GM12878 (cell line): ENCODE data around the gene ETNK1. TPM values are rescaled to one million over a fixed set of nuclear protein-coding genes. Genes with fewer than 3 reads are reported as not detected.

ENCODE experiments used
- ATAC-seq: fragments of 200-7000 bp; cut with Tn5 transposase; 3 replicates; pipeline ENCODE4 v1.9.1; 2020; ENCODE audit warnings: mild to moderate bottlenecking, moderate library complexity
- BruUV-seq: library from RNA; stranded (reverse); fragments of 400-500 nt; replicated peaks from 2 replicates; lab custom pipeline; 2021; lab: Mats Ljungman, UMichigan
- CTCF ChIA-PET: fragments of 300-600 bp; sonication (Branson Sonifier 250); formaldehyde crosslinking; extraction: SDS; loops from one replicate; lab custom pipeline; 2021; ENCODE audit warnings: inconsistent platforms; lab: Yijun Ruan, JAX
- POLR2A ChIA-PET: fragments of 350-600 bp; formaldehyde crosslinking; extraction: SDS; loops from one replicate; lab custom pipeline; 2021; ENCODE audit warnings: inconsistent platforms; lab: Charles Lee
- RAD21 ChIA-PET: fragments of 300-600 bp; sonication (Branson Sonifier 250); formaldehyde crosslinking; loops from one replicate; lab custom pipeline; 2023; ENCODE audit warnings: antibody characterized with exemption; ENCODE audit not compliant: unreplicated experiment; lab: Charles Lee
- SMC1A ChIA-PET: fragments of 300-600 bp; sonication (Branson Sonifier 250); formaldehyde crosslinking; loops from one replicate; lab custom pipeline; 2023; ENCODE audit not compliant: unreplicated experiment, uncharacterized antibody; lab: Charles Lee
- DNase-seq: peaks from one replicate; pipeline ENCODE4 v3.0.0-alpha.2; 2011; ENCODE audit warnings: low read depth, low spot score
- FAIRE-seq: peaks from 3 replicates; lab custom pipeline; 2011; peaks lifted over from hg19 to GRCh38; lab: Jason Lieb, UNC
- H2AFZ ChIP-seq: 2 replicates; pipeline ENCODE4 v1.6.0; 2011; ENCODE audit warnings: low read depth, low read length, control low read depth; ENCODE audit not compliant: control insufficient read depth
- H3K27ac ChIP-seq: 2 replicates; pipeline ENCODE4 v1.5.1; 2011; ENCODE audit warnings: control low read depth; ENCODE audit not compliant: control insufficient read depth, insufficient read depth
- H3K27me3 ChIP-seq, 2 experiments: replicated peaks in 1 of 2; 2 replicates each; pipeline versions ENCODE4 v1.6.0 to v1.6.1; 2011; ENCODE audit warnings: low read length in 1 of 2; ENCODE audit not compliant: control insufficient read depth in 2 of 2, insufficient read depth in 2 of 2
- H3K36me3 ChIP-seq, 2 experiments: 2 replicates each; pipeline ENCODE4 v1.5.1; 2011; ENCODE audit warnings: low read length in 1 of 2; ENCODE audit not compliant: control insufficient read depth in 2 of 2, insufficient read depth in 2 of 2
- H3K4me1 ChIP-seq: 2 replicates; pipeline ENCODE4 v1.6.1; 2011; ENCODE audit warnings: mild to moderate bottlenecking, low read length, moderate library complexity, mixed read lengths; ENCODE audit not compliant: control insufficient read depth, insufficient read depth
- H3K4me2 ChIP-seq: 2 replicates; pipeline ENCODE4 v1.6.0; 2011; ENCODE audit warnings: control low read depth; ENCODE audit not compliant: control insufficient read depth, insufficient read depth
- H3K4me3 ChIP-seq: fragments of 200-600 bp; sonication (generic); 2 replicates; pipeline ENCODE4 v1.5.1; 2016
- H3K79me2 ChIP-seq: 2 replicates; pipeline ENCODE4 v1.6.0; 2011; ENCODE audit warnings: low read length; ENCODE audit not compliant: control insufficient read depth, insufficient read depth
- H3K9ac ChIP-seq: 2 replicates; pipeline ENCODE4 v1.8.0; 2011; ENCODE audit warnings: low read length, control low read depth, mixed read lengths; ENCODE audit not compliant: control insufficient read depth, insufficient read depth
- H3K9me3 ChIP-seq: replicated peaks from 3 replicates; pipeline ENCODE4 v1.5.1; 2011; ENCODE audit warnings: mild to moderate bottlenecking, low read length; ENCODE audit not compliant: control insufficient read depth, insufficient read depth
- H4K20me1 ChIP-seq: 2 replicates; pipeline ENCODE4 v1.6.0; 2011; ENCODE audit not compliant: control insufficient read depth, insufficient read depth
- ASH2L ChIP-seq: fragments of 300-600, 200-600 bp; sonication (generic); IDR thresholded peaks from 2 replicates; pipeline ENCODE4 v1.6.1; 2017; ENCODE audit warnings: low read depth, mild to moderate bottlenecking, borderline replicate concordance
- ATF3 ChIP-seq: IDR thresholded peaks from 2 replicates; pipeline ENCODE4 v1.6.1; 2011; ENCODE audit warnings: low read depth, mild to moderate bottlenecking, low read length, moderate library complexity, borderline replicate concordance; ENCODE audit errors: extremely low read depth
- CBX5 ChIP-seq: sonication (generic); IDR thresholded peaks from 2 replicates; pipeline ENCODE4 v1.6.1; 2016; ENCODE audit warnings: low read depth, moderate library complexity, mild to moderate bottlenecking, inconsistent platforms
- GABPA ChIP-seq: IDR thresholded peaks from 2 replicates; pipeline ENCODE4 v1.6.1; 2014; ENCODE audit warnings: antibody characterized with exemption, low read depth, mild to moderate bottlenecking, inconsistent platforms
- POLR2A ChIP-seq: IDR thresholded peaks from 2 replicates; pipeline ENCODE4 v1.6.1; 2011; ENCODE audit warnings: low read depth, mild to moderate bottlenecking, low read length
- POLR2AphosphoS5 ChIP-seq: IDR thresholded peaks from 2 replicates; pipeline ENCODE4 v1.6.1; 2011; ENCODE audit warnings: mild to moderate bottlenecking, low read length, inconsistent platforms
- RAD51 ChIP-seq: fragments of 450-650 bp; IDR thresholded peaks from 2 replicates; pipeline ENCODE4 v1.6.1; 2016; ENCODE audit warnings: moderate library complexity, mild to moderate bottlenecking, inconsistent platforms
- SIN3A ChIP-seq: IDR thresholded peaks from 2 replicates; pipeline ENCODE4 v1.6.1; 2012; ENCODE audit warnings: low read depth, low read length, improper control_type of control experiment
- SPI1 ChIP-seq: IDR thresholded peaks from 2 replicates; pipeline ENCODE4 v1.6.1; 2011; ENCODE audit warnings: low read depth, mild to moderate bottlenecking, low read length, moderate library complexity, borderline replicate concordance; ENCODE audit not compliant: insufficient read depth
- TCF12 ChIP-seq: IDR thresholded peaks from 2 replicates; pipeline ENCODE4 v1.6.1; 2011; ENCODE audit warnings: low read depth, mild to moderate bottlenecking, low read length
- ZNF274 ChIP-seq: IDR thresholded peaks from one replicate; pipeline ENCODE4 v1.8.0; 2011; ENCODE audit not compliant: insufficient read length, insufficient read depth
- WGBS: methylation state at CpG from one replicate; pipeline ENCODE4 v1.1.6; 2016; ENCODE audit warnings: low lambda C conversion rate; ENCODE audit not compliant: insufficient replicate concordance, insufficient coverage; ENCODE audit errors: missing lambda C conversion rate; 5-methylcytosine and 5-hydroxymethylcytosine counted together
- in situ Hi-C: fragments of 300-500 bp; cut with MboI; formaldehyde crosslinking; loops from 9 replicates; pipeline ENCODE4 v1.14.3; 2018; ENCODE audit warnings: mixed read lengths
- intact Hi-C: fragments of 100-400 bp; cut with micrococcal nuclease; formaldehyde crosslinking; loops from one replicate; pipeline ENCODE4 v1.14.2; 2022; ENCODE audit not compliant: unreplicated experiment
- polyA plus RNA-seq, 11 experiments: library from polyadenylated mRNA; depleted of rRNA in 4 of 11; unstranded in 6 of 11; stranded (reverse) in 5 of 11; fragments of >200 nt; fragmentation: Nextera tagmentation in 4 of 11; fragmentation: Illumina TruSeq in 1 of 11; extraction: Ambion mirVana in 4 of 11; extraction: Trizol in 1 of 11; gene quantifications; 1 replicate in 1 of 11; 2 replicates in 10 of 11; pipeline versions ENCODE4 v1.2.1 to v1.2.3, GENCODE V29; 2011 to 2016; ENCODE audit warnings: inconsistent platforms in 2 of 11, missing spikeins in 2 of 11, low read depth in 1 of 11
- total RNA-seq, 4 experiments: library from RNA; depleted of rRNA in 3 of 4; stranded (reverse); fragments of >200 nt in 3 of 4; fragmentation: Illumina TruSeq in 1 of 4; extraction: Trizol in 1 of 4; gene quantifications; 2 replicates each; pipeline versions ENCODE4 v1.2.1 to v1.2.3, GENCODE V29; 2013 to 2021
- TF ChIP-seq, protein P1 (sequence below): fragments of 450-650 bp; IDR thresholded peaks from 2 replicates; pipeline ENCODE4 v1.6.1; 2016; ENCODE audit warnings: mild to moderate bottlenecking, moderate library complexity, borderline replicate concordance
- TF ChIP-seq, protein P2 (sequence below): fragments of 150-350 bp; IDR thresholded peaks from 2 replicates; pipeline ENCODE4 v1.6.1; 2014; ENCODE audit warnings: mild to moderate bottlenecking, low read depth, low read length

Gene ETNK1
- total and polyA plus RNA-seq, 10 of the 15 experiments (the other 5 are each of a cell fraction or from before 2014, with no cell fraction given), result 12.3 to 69.4 (median 34.2) TPM

DNA sequence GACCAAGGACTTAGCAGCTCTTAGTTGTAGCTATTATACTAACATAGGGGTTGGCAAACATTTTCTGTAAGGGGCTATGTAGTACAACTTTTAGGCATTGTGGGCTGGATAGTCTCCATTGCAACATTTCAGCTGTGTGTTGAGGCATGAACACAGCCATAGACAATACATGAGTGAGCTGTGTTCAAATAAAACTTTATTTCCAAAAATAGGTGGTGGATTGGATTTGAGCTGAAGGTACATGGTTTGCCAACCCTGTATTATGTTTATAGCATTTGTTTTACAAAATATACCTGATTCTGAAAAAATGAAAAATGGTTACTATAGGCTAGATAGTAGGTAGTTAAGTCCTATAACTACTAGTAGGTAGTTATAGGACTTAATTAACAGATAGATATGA is 40.5 kb downstream of the ETNK1 start (continued):
- TF ChIP-seq, protein P1, sequence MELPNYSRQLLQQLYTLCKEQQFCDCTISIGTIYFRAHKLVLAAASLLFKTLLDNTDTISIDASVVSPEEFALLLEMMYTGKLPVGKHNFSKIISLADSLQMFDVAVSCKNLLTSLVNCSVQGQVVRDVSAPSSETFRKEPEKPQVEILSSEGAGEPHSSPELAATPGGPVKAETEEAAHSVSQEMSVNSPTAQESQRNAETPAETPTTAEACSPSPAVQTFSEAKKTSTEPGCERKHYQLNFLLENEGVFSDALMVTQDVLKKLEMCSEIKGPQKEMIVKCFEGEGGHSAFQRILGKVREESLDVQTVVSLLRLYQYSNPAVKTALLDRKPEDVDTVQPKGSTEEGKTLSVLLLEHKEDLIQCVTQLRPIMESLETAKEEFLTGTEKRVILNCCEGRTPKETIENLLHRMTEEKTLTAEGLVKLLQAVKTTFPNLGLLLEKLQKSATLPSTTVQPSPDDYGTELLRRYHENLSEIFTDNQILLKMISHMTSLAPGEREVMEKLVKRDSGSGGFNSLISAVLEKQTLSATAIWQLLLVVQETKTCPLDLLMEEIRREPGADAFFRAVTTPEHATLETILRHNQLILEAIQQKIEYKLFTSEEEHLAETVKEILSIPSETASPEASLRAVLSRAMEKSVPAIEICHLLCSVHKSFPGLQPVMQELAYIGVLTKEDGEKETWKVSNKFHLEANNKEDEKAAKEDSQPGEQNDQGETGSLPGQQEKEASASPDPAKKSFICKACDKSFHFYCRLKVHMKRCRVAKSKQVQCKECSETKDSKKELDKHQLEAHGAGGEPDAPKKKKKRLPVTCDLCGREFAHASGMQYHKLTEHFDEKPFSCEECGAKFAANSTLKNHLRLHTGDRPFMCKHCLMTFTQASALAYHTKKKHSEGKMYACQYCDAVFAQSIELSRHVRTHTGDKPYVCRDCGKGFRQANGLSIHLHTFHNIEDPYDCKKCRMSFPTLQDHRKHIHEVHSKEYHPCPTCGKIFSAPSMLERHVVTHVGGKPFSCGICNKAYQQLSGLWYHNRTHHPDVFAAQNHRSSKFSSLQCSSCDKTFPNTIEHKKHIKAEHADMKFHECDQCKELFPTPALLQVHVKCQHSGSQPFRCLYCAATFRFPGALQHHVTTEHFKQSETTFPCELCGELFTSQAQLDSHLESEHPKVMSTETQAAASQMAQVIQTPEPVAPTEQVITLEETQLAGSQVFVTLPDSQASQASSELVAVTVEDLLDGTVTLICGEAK, result peak; percentile 71; the same call in 1 of the 2 replicates
- TF ChIP-seq GABPA, result no peak
- no peak for TF ChIP-seq RAD51
- TF ChIP-seq, all 136 proteins: peak for 1

DNA sequence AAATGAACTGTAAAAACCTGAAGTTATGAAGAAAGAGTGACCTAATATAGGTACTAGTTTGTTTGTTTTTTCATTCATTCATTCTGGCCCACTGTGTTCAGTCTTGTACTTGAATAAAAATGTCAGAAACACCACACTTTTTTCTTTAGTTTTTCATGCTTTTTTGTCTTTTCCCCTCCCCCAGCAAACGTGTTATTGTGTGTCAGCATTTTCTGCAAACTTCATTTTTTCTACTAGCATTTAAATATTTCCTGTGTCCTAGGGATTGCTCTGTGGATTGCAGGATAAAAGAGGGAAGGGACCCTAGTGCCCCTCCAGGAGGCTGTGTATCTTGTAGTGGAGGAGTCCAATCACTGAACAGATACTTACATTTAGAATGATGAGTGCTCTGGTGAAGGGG is 42.2 kb downstream of the ETNK1 start:
- Histone ChIP-seq H2AFZ (no peak overlapping the region), H4K20me1 (no peaks in the 10 kb centered on the region), H3K36me3 (peaks cover 0 to 2% of the 10 kb centered on the region in 2 experiments; a peak in 3 of 4 replicates), H3K4me2 (no peak overlapping the region), H3K4me1 (no peaks in the 10 kb centered on the region), H3K4me3 (no peak overlapping the region), H3K27me3 (no peaks in the 10 kb centered on the region), H3K27ac (no peak overlapping the region), H3K79me2 (no peaks in the 10 kb centered on the region; the same call in 1 of the 2 replicates), H3K9ac (no peak overlapping the region), H3K9me3 (no peaks in the 10 kb centered on the region)
- no peak for DNase-seq
- RAD21 ChIA-PET, result no interaction called here
- BruUV-seq, result no TSS peak
- POLR2A ChIA-PET, result no interaction called here
- SMC1A ChIA-PET, result interaction anchor here (2.5 kb wide), 1 partner anchor 13 kb away, joined by 9 read pairs; no protein-coding TSS in a partner anchor
- 0% methylated on average over 1 of the region's 1 CpG for WGBS
- no peak for FAIRE-seq
- CTCF ChIA-PET, result interaction anchor here (1.2 kb wide), 1 partner anchor 17 kb away, joined by 5 read pairs; no protein-coding TSS in a partner anchor
- intact Hi-C loops, result no loop called here
- ATAC-seq, result no peak
- in situ Hi-C loops, result no loop called here
- TF ChIP-seq SPI1 (no peak), CBX5 (no peak), POLR2A (no peak), ASH2L (no peak), SIN3A (no peak), TCF12 (no peak), ATF3 (no peak), POLR2AphosphoS5 (no peak), ZNF274 (no peak)
- TF ChIP-seq, protein P1, result no peak
- TF ChIP-seq, protein P2, sequence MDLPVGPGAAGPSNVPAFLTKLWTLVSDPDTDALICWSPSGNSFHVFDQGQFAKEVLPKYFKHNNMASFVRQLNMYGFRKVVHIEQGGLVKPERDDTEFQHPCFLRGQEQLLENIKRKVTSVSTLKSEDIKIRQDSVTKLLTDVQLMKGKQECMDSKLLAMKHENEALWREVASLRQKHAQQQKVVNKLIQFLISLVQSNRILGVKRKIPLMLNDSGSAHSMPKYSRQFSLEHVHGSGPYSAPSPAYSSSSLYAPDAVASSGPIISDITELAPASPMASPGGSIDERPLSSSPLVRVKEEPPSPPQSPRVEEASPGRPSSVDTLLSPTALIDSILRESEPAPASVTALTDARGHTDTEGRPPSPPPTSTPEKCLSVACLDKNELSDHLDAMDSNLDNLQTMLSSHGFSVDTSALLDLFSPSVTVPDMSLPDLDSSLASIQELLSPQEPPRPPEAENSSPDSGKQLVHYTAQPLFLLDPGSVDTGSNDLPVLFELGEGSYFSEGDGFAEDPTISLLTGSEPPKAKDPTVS, result no peak
